Stimulated activated CD8-positive, alpha-beta memory T cell treated with anti-CD3 and anti-CD28 coated beads, Interleukin-15, amount 100 ng/mL, for 24 hours (primary cell): ENCODE measurements around the gene KRT75.
"Not testable (repeated sequence)": the region's sequence is repeated elsewhere in the genome, so short reads cannot be mapped to it uniquely, and the experiment has no call there.

Source experiments
- DNase-seq: peaks from one replicate; pipeline ENCODE4 v3.0.0-alpha.2; 2020; ENCODE audit warnings: low read depth

The KRT75 gene

GRCh38 chr12:52415870-52416750, 18.1 kb downstream of the KRT75 start:
- no peak for DNase-seq

GRCh38 chr12:52414936-52415335, 19.2 kb downstream of the KRT75 start:
- no peak for DNase-seq

GRCh38 chr12:52413782-52414345, 20.3 kb downstream of the KRT75 start:
- no peak for DNase-seq

GRCh38 chr12:52413202-52413601, 21.0 kb downstream of the KRT75 start:
- no peak for DNase-seq

GRCh38 chr12:52411815-52412214, 22.4 kb downstream of the KRT75 start:
- no peak for DNase-seq

- not testable (repeated sequence) for DNase-seq
These were observed 23.5 kb downstream of the KRT75 start for GRCh38 chr12:52410589-52411248.

DNA sequence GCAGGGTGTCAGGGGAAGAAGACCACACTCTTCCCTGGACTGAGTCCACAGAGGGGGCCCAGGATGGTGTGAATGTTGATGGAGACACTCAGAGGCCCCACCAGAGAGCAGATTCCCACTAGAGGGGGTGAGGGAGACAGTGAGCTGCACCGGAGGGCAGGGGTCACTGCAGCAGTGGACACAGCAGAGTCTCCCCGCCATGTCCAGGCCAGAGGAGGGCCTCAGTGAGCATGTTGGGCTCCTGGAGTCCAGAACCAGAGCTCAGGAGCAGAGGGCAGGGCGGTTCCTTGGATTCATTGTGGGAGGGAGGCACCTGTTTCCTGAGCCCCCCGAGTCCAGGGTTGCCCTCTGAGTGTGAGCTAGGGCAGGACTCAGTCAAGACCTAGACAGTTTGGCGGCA, 26.3 kb downstream of the KRT75 start:
- no peak for DNase-seq

DNA sequence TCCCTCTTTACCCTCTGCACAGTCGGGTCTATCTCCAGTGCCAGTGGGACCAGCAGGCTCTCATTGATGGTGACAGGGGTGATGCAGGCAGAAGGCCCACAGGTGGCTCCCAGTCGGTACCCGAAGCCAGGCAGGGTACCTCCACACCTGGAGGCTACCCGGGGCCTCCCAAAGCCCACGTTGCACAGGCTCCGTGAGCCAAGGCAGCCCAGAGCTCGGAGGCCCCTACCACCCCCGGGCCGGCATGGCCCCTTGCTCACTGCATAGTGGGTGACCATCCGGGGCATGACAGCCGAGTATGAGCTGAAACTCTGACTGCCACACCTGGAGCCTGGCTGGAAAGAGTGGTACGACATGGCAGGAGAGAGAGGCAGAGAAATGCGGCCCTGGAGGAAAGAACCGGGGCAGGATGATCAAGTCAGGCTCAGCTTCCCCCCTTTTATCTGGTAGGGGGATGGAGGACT, 28.2 kb downstream of the KRT75 start, which contains the start of gene KRT82:
Gene KRT82, minus strand, starts transcription at position 414 of the 464 bp plus-strand sequence. Its CDS starts 58 bp downstream, at position 356.
- DNase-seq: no peak

- DNase-seq: no peak
These were observed 29.2 kb downstream of the KRT75 start for GRCh38 chr12:52404951-52405350.

- no peak for DNase-seq
These were observed 30.6 kb downstream of the KRT75 start for GRCh38 chr12:52403561-52403960.

- DNase-seq: no peak
These were observed 31.2 kb downstream of the KRT75 start for GRCh38 chr12:52402873-52403540.

- DNase-seq: no peak
These were observed 31.8 kb downstream of the KRT75 start for GRCh38 chr12:52402377-52402776.

- DNase-seq: no peak
These were observed 32.2 kb downstream of the KRT75 start for GRCh38 chr12:52401926-52402325.

DNA sequence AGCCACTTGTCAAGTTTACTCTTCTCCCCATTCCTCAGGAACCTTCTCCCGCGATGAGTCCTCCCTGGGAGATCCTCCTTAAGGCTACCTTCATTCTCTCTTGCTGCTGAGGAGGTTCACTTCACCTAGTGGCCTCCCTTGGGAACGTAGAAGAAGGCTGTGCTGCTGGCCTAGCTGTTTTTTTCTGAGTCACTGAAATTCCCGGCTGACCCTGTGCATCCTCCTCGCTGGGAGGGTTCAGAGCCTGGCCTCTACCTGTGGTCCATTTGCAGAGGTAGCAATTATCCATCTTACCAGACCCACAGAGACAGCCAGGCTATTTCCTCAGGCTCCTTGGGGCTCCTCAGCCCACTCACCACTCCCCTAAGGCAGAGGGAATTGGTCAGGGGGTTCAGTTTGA, 32.6 kb downstream of the KRT75 start:
- DNase-seq: no peak

DNA sequence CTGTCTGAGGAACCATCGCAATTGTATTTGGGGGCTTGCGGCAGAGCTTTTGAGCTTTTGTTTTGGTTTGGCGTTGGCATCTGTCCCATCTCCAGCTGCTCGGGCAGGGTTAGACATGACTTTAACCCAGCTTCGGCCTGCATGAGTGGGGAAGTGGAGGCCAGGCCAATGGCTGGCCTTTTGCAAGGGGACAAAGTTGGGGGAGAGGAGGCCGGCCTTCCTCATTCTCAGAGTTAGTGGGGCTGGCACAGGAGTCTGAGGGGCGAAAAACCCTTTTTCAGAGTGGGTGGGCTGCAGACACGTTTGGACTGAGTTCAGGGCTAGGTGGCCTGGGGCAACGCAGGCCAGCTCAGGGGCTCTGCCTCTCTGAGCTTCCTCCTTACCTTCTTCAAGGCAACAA, 33.3 kb downstream of the KRT75 start:
- DNase-seq: no peak

- no peak for DNase-seq
These were observed 34.4 kb downstream of the KRT75 start for GRCh38 chr12:52399756-52400155.

DNA sequence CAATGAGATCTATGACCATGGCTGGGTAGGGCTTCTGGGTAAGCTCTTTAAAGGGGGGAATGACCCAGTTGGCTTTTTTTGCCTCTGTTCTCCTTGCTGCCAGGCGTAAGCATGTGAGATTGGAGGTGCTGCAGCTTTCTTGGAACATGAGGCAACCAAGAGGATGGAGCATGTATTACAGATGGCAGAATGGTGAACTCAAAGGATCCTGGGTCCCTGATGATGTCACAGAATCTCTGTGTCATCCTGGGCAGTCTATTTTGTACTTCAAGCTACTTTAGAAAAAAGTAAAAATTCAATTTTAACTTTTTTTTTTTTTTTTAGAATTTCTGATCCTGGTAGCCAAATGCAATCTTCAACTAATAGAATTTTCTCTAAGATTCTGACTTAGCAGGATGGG, 36.0 kb downstream of the KRT75 start:
- no peak for DNase-seq

DNA sequence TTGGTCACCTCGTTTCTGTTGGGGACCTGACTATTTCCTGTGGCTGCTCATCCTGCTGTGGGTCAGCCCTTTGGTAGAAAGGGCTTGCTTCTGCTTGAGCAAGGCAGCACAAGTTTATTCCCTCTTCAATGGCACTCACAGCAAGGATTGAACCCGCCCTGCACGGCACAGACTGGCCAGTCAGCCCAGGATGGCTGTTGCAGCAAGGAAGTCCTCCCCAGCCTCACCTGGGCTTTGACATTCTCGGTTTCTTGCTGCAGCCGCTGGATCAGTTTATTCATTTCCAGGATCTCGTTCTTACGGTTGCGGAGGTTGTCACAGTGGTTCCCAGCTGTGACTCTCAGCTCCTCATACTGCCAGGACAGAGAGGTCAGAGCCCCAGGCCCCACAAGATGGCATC, 37.5 kb downstream of the KRT75 start:
- DNase-seq: no peak

GRCh38 chr12:52395761-52396434, 38.3 kb downstream of the KRT75 start:
- no peak for DNase-seq

DNA sequence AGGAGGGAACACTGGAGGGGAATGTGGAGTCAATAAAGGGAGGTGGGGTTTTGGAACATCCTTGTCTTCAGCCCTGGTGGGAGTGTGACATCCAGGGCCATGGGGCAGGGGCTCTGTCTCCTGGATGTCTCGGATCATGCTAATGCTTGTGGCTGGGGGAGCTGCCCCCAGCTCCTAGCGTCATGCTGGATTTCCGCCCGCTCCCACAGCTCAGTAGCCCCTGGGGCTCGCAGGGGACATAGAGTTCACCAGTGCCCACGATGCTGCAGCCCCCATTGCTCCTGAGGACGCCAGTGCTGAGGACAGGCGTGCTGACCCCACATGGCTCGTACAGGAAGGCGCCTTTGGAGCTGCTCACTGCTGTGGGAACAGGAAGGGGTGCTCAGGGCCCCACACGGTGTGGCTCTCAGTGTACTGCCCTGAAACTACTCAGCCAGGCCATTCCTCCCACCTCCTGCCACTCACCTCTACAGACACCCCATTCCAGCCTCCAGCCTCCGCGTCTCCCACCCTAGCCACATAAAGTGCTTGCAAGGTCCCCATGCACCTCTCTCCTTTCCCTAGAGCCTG, 39.2 kb downstream of the KRT75 start:
- DNase-seq: no peak

GRCh38 chr12:52392465-52393007, 41.6 kb downstream of the KRT75 start:
- no peak for DNase-seq
